ENCODE data around the gene C16orf74. TPM values are rescaled to one million over a fixed set of nuclear protein-coding genes. Genes with fewer than 3 reads are reported as not detected.
A peak's percentile ranks its signal among the peaks of the same experiment; 100 is the strongest.

The C16orf74 gene
- total RNA-seq, 1 donor from 2014 or later: 4.7 TPM

- Histone ChIP-seq H3K9ac (ENCODE audit: low read length) (no peak overlapping the region), H2AFZ (ENCODE audit: low read depth, low read length) (no peak overlapping the region), H3K4me1 (ENCODE audit: insufficient read depth, low read length) (peaks cover 11% of the 10 kb centered on the region), H3K4me2 (ENCODE audit: low read length) (peak overlapping the region; percentile 15), H3K4me3 (ENCODE audit: insufficient read depth, low read depth, low read length) (no peak overlapping the region), H3K27ac (ENCODE audit: low read depth, low read length) (no peak overlapping the region), H3K27me3 (ENCODE audit: insufficient read depth, low read length) (no peaks in the 10 kb centered on the region), H4K20me1 (ENCODE audit: insufficient read depth, low read length) (peaks cover 16% of the 10 kb centered on the region), H3K79me2 (ENCODE audit: insufficient read depth, low read length) (no peaks in the 10 kb centered on the region), H3K9me3 (ENCODE audit: insufficient read depth, low read depth, low read length) (no peaks in the 10 kb centered on the region), H3K36me3 (ENCODE audit: insufficient read depth, low read length) (peaks cover 17% of the 10 kb centered on the region)
- no peak overlapping the region for H3K4me3 Mint-ChIP-seq (ENCODE audit: unreplicated experiment)
- peaks cover 8% of the 10 kb centered on the region for H3K36me3 Mint-ChIP-seq (ENCODE audit: low read depth, unreplicated experiment)
- no peaks in the 10 kb centered on the region for H3K27me3 Mint-ChIP-seq (ENCODE audit: low read depth, unreplicated experiment)
- no peaks in the 10 kb centered on the region for H3K4me1 Mint-ChIP-seq (ENCODE audit: low read depth, unreplicated experiment)
- H3K27ac Mint-ChIP-seq (ENCODE audit: unreplicated experiment): no peak overlapping the region
- DNase-seq (ENCODE audit: low read depth) (no peak), FAIRE-seq (no peak)
- TF ChIP-seq EZH2 (IDR thresholded peaks at IDR 0.05; ENCODE audit: insufficient read depth, low read length): no peak
- TF ChIP-seq, protein P1, sequence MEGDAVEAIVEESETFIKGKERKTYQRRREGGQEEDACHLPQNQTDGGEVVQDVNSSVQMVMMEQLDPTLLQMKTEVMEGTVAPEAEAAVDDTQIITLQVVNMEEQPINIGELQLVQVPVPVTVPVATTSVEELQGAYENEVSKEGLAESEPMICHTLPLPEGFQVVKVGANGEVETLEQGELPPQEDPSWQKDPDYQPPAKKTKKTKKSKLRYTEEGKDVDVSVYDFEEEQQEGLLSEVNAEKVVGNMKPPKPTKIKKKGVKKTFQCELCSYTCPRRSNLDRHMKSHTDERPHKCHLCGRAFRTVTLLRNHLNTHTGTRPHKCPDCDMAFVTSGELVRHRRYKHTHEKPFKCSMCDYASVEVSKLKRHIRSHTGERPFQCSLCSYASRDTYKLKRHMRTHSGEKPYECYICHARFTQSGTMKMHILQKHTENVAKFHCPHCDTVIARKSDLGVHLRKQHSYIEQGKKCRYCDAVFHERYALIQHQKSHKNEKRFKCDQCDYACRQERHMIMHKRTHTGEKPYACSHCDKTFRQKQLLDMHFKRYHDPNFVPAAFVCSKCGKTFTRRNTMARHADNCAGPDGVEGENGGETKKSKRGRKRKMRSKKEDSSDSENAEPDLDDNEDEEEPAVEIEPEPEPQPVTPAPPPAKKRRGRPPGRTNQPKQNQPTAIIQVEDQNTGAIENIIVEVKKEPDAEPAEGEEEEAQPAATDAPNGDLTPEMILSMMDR (IDR thresholded peaks at IDR 0.05; ENCODE audit: insufficient read depth, low read depth, low read length): no peak
- H3K9me3 Mint-ChIP-seq (ENCODE audit: unreplicated experiment): no peaks in the 10 kb centered on the region
Measured at GRCh38 chr16:85674418-85674755, 76.5 kb downstream of the C16orf74 start.

DNA sequence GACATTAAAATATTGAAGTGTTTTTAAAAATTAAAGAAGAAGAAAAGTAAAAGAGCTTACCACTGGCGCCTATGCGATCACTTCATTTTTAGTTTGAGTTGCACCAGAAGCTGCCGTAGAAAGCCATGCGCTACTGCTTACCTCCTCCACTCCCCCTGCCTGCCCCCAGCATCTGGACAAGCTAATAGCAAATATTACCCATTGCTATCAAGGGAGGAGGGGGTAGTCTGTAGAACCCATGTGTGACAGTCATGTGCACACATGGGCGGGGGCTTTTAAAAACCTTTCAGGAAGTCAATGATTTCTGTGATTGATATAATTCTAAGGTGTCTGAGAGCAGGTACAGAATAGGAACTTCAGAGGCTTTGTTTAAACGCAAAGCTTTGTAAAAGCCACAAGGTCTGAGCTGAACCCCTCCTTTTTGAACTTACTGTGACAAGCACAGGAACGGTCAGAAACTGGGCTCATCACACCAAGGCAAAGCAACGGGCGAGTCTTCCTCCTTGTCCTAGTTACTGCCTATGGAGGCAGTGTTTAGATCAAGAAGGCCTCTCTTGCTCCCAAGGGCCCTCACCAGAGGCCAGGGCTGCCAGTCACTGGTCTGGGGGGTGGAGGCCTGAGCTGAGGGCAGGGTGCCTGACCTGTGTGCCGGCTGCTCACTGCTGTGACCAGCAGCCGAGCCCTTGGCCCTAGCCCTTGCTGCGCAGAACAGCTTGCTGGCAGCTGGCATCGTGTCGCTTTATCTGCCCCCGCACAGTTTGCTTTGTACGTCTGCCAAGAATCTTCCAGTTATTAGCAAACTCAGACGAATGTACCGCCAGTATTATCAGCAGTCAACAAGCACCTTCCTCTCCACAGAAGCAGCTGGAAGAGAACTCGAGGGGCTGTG is 77.1 kb downstream of the C16orf74 start:
- Histone ChIP-seq H3K9me3 (ENCODE audit: insufficient read depth, low read depth, low read length) (no peaks in the 10 kb centered on the region), H3K9ac (ENCODE audit: low read length) (no peak overlapping the region)

More for the DNA sequence above, 77.1 kb downstream of the C16orf74 start:
- Mint-ChIP-seq H3K4me3 (ENCODE audit: unreplicated experiment) (no peak overlapping the region), H3K27me3 (ENCODE audit: low read depth, unreplicated experiment) (no peaks in the 10 kb centered on the region), H3K36me3 (ENCODE audit: low read depth, unreplicated experiment) (peaks cover 14% of the 10 kb centered on the region), H3K9me3 (ENCODE audit: unreplicated experiment) (no peaks in the 10 kb centered on the region), H3K27ac (ENCODE audit: unreplicated experiment) (no peak overlapping the region), H3K4me1 (ENCODE audit: low read depth, unreplicated experiment) (no peaks in the 10 kb centered on the region)
- Histone ChIP-seq H3K4me1 (ENCODE audit: insufficient read depth, low read length) (peaks cover 11% of the 10 kb centered on the region), H3K4me2 (ENCODE audit: low read length) (peak overlapping the region; percentile 15), H4K20me1 (ENCODE audit: insufficient read depth, low read length) (peaks cover 20% of the 10 kb centered on the region), H3K27me3 (ENCODE audit: insufficient read depth, low read length) (no peaks in the 10 kb centered on the region), H3K36me3 (ENCODE audit: insufficient read depth, low read length) (peaks cover 16% of the 10 kb centered on the region), H3K79me2 (ENCODE audit: insufficient read depth, low read length) (no peaks in the 10 kb centered on the region), H3K4me3 (ENCODE audit: insufficient read depth, low read depth, low read length) (no peak overlapping the region), H3K27ac (ENCODE audit: low read depth, low read length) (no peak overlapping the region), H2AFZ (ENCODE audit: low read depth, low read length) (no peak overlapping the region)
- no peak for TF ChIP-seq EZH2 (IDR thresholded peaks at IDR 0.05; ENCODE audit: insufficient read depth, low read length)
- TF ChIP-seq, protein P1 (IDR thresholded peaks at IDR 0.05; ENCODE audit: insufficient read depth, low read depth, low read length): no peak
- no peak for FAIRE-seq
- DNase-seq (ENCODE audit: low read depth): peak; percentile 61
